Esophagus (tissue), 2 donors: ENCODE results near the gene C19orf25. TPM values are rescaled to one million over a fixed set of nuclear protein-coding genes. Genes with fewer than 3 reads are reported as not detected.

Source experiments
- H3K27ac ChIP-seq, 2 donors: one replicate each; pipeline ENCODE4 v1.5.1; 2013; ENCODE audit warnings: low read depth in 2 of 2, mild to moderate bottlenecking in 2 of 2, inconsistent platforms in 1 of 2, low read length in 1 of 2, moderate library complexity in 1 of 2
- H3K27me3 ChIP-seq, 2 donors: one replicate each; pipeline ENCODE4 v1.6.1; 2013; ENCODE audit warnings: low read length in 2 of 2, control low read depth in 1 of 2, mild to moderate bottlenecking in 1 of 2; ENCODE audit not compliant: insufficient read depth in 2 of 2, control insufficient read depth in 1 of 2
- H3K36me3 ChIP-seq, 2 donors: one replicate each; pipeline ENCODE4 v1.6.1; 2013; ENCODE audit warnings: low read length in 1 of 2; ENCODE audit not compliant: control insufficient read depth in 2 of 2, insufficient read depth in 2 of 2
- H3K4me1 ChIP-seq, 2 donors: one replicate each; pipeline ENCODE4 v1.6.1; 2013; ENCODE audit warnings: low read length in 1 of 2; ENCODE audit not compliant: control insufficient read depth in 2 of 2, insufficient read depth in 2 of 2
- H3K4me3 ChIP-seq, 2 donors: one replicate each; pipeline ENCODE4 v1.5.1; 2013; ENCODE audit warnings: low read length in 2 of 2, mild to moderate bottlenecking in 2 of 2, low read depth in 1 of 2, moderate library complexity in 1 of 2
- H3K9me3 ChIP-seq, 2 donors: one replicate each; pipeline ENCODE4 v1.6.1; 2013; ENCODE audit warnings: mild to moderate bottlenecking in 2 of 2, low read depth in 1 of 2, low read length in 1 of 2, moderate library complexity in 1 of 2; ENCODE audit not compliant: control insufficient read depth in 2 of 2, insufficient read depth in 1 of 2
- WGBS, 2 donors: extraction: QIAGEN DNeasy Blood & Tissue Kit; methylation state at CpG; one replicate each; pipeline ENCODE4 v1.1.7; 2013; 5-methylcytosine and 5-hydroxymethylcytosine counted together
- polyA plus RNA-seq, 2 donors: library from polyadenylated mRNA; stranded (reverse); fragments of 200-250 nt; gene quantifications; one replicate each; pipeline ENCODE4 v1.2.3, GENCODE V29; 2013
- donor health status: healthy with polysubstance abuse.
- donor health status: Bipolar disorder and iron deficiency.

Gene C19orf25
- polyA plus RNA-seq, 2 donors: 17.8 to 28.1 TPM

- Histone ChIP-seq H3K9me3 (peaks cover 0 to 9% of the 10 kb centered on the region in 2 donors), H3K4me1 (peaks cover 5 to 34% of the 10 kb centered on the region in 2 donors), H3K27me3 (peaks cover 0 to 31% of the 10 kb centered on the region in 2 donors), H3K36me3 (no peaks in the 10 kb centered on the region), H3K27ac (no peak overlapping the region), H3K4me3 (no peak overlapping the region)
- 12 to 15% methylated on average over 48 of the region's 48 CpGs for WGBS, 2 donors
Measured at GRCh38 chr19:1457031-1457739, 21.8 kb downstream of the C19orf25 start.

- Histone ChIP-seq H3K4me3 (no peak overlapping the region), H3K4me1 (peaks cover 5 to 35% of the 10 kb centered on the region in 2 donors), H3K36me3 (no peaks in the 10 kb centered on the region), H3K27me3 (peaks cover 0 to 33% of the 10 kb centered on the region in 2 donors), H3K27ac (no peak overlapping the region), H3K9me3 (peaks cover 0 to 9% of the 10 kb centered on the region in 2 donors)
- WGBS, 2 donors: 22 to 39% methylated on average over 42 to 43 of the region's 43 CpGs
Measured at GRCh38 chr19:1456121-1456900, 22.7 kb downstream of the C19orf25 start.

GRCh38 chr19:1455336-1456120 lies 23.5 kb downstream of the C19orf25 start:
- 3 to 6% methylated on average over 35 to 42 of the region's 42 CpGs for WGBS, 2 donors
- peaks cover 5 to 35% of the 10 kb centered on the region in 2 donors for H3K4me1 ChIP-seq
- peaks cover 0 to 9% of the 10 kb centered on the region in 2 donors for H3K9me3 ChIP-seq
- no peaks in the 10 kb centered on the region for H3K36me3 ChIP-seq
- peak overlapping the region in 1 of 2 donors; percentile 15 for H3K27ac ChIP-seq
- H3K4me3 ChIP-seq: no peak overlapping the region
- peaks cover 0 to 36% of the 10 kb centered on the region in 2 donors for H3K27me3 ChIP-seq

- H3K9me3 ChIP-seq: peaks cover 0 to 9% of the 10 kb centered on the region in 2 donors
- H3K36me3 ChIP-seq: no peaks in the 10 kb centered on the region
- WGBS, 2 donors: 5 to 7% methylated on average over 22 of the region's 22 CpGs
- peak overlapping the region in 1 of 2 donors; percentile 15 for H3K27ac ChIP-seq
- peaks cover 5 to 35% of the 10 kb centered on the region in 2 donors for H3K4me1 ChIP-seq
- no peak overlapping the region for H3K4me3 ChIP-seq
- peaks cover 0 to 40% of the 10 kb centered on the region in 2 donors for H3K27me3 ChIP-seq
Measured at GRCh38 chr19:1455002-1455335, 24.0 kb downstream of the C19orf25 start.

- Histone ChIP-seq H3K4me3 (no peak overlapping the region), H3K9me3 (peaks cover 0 to 9% of the 10 kb centered on the region in 2 donors), H3K27ac (no peak overlapping the region), H3K27me3 (peaks cover 0 to 51% of the 10 kb centered on the region in 2 donors), H3K4me1 (peaks cover 5 to 35% of the 10 kb centered on the region in 2 donors), H3K36me3 (no peaks in the 10 kb centered on the region)
- 13 to 14% methylated on average over 32 to 33 of the region's 33 CpGs for WGBS, 2 donors
Measured at GRCh38 chr19:1453525-1454364, 25.3 kb downstream of the C19orf25 start.

GRCh38 chr19:1452802-1453524 lies 26.1 kb downstream of the C19orf25 start:
- peaks cover 0 to 9% of the 10 kb centered on the region in 2 donors for H3K9me3 ChIP-seq
- H3K36me3 ChIP-seq: no peaks in the 10 kb centered on the region
- H3K27me3 ChIP-seq: peaks cover under 1 to 54% of the 10 kb centered on the region in 2 donors
- H3K27ac ChIP-seq: no peak overlapping the region
- peaks cover 5 to 35% of the 10 kb centered on the region in 2 donors for H3K4me1 ChIP-seq
- no peak overlapping the region for H3K4me3 ChIP-seq
- WGBS, 2 donors: 39 to 46% methylated on average over 30 of the region's 30 CpGs

GRCh38 chr19:1451916-1452801 lies 26.9 kb downstream of the C19orf25 start:
- H3K36me3 ChIP-seq: no peaks in the 10 kb centered on the region
- WGBS, 2 donors: 26 to 32% methylated on average over 33 to 39 of the region's 39 CpGs
- H3K9me3 ChIP-seq: peaks cover 0 to 9% of the 10 kb centered on the region in 2 donors
- no peak overlapping the region for H3K27ac ChIP-seq
- H3K4me1 ChIP-seq: peaks cover 5 to 34% of the 10 kb centered on the region in 2 donors
- H3K4me3 ChIP-seq: no peak overlapping the region
- peaks cover 3 to 55% of the 10 kb centered on the region in 2 donors for H3K27me3 ChIP-seq
